T-helper 1 cell (primary cell): ENCODE data around the gene SMAD6.
"Not testable (repeated sequence)": the region's sequence is repeated elsewhere in the genome, so short reads cannot be mapped to it uniquely, and the experiment has no call there.

Experiments
- DNase-seq, 5 donors: peaks; one replicate each; pipeline ENCODE4 v3.0.0-alpha.2; 2012 to 2020

The SMAD6 gene

DNA sequence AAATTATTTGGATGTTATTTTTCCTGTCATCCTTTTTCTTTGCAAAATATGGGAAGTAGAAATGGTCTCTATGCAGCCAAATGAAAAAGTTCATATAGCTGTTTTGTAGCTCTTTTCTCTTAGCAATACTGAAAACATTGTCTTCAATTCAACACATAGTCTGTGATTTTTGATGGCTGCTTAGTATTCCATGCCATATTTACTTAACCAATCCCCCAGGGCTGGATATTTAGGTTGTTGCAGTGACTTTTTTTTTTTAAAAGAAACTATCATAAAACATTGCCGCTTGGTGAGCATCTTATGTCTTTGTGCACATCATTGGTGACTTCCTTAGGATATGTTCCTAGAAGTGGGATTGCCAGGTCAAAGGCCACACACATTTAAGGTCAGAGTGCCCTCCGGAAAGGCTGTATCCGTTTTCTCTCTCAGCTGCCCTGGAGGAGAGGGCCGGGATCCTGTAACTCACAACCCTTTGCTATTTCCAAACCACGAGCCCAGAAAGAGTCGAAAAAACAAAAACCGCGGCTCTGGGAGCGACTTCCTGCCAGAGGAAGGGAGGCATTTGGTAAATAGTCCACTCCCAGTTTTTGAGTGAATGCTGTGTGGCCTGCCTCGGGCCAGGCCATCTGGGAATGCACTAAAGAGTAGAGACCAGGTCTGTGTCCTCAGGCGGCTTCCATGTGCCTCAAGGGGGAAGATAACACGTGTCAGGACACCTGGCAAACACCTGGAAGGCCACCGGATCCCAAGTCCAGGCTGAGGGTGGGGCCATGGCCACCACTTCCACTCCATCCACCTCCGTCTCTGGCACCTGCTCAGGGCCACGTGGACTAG is 41.9 kb downstream of the SMAD6 start:
- no peak for DNase-seq

- no peak for DNase-seq
These were observed 42.7 kb downstream of the SMAD6 start for GRCh38 chr15:66744610-66745279.

GRCh38 chr15:66745530-66746230 is 43.6 kb downstream of the SMAD6 start:
- no peak for DNase-seq

- DNase-seq: no peak
These were observed 44.2 kb downstream of the SMAD6 start for GRCh38 chr15:66746231-66746605.

DNA sequence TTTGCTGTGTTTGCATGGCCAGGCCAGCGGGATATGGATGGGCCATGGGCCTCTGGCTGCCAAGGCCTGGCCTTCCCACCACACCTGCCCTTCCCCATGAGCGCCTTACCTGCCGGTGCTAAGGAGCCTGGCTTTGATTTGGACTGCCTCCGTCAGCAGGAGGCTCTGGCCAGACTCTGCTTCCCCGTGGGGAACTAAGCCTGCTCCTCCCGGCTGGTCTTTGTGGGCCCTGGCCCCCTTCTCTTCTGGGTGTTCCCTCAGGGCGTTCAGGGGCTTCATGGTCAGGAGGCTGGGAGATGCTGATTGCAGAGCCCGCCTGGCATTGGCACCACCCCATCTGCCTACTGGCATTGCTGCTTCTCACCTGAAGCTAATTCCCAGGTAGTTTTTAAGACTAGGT is 45.2 kb downstream of the SMAD6 start:
- no peak for DNase-seq

- no peak for DNase-seq
These were observed 46.1 kb downstream of the SMAD6 start for GRCh38 chr15:66747886-66748707.

GRCh38 chr15:66748708-66749035 is 46.6 kb downstream of the SMAD6 start:
- DNase-seq: no peak

DNA sequence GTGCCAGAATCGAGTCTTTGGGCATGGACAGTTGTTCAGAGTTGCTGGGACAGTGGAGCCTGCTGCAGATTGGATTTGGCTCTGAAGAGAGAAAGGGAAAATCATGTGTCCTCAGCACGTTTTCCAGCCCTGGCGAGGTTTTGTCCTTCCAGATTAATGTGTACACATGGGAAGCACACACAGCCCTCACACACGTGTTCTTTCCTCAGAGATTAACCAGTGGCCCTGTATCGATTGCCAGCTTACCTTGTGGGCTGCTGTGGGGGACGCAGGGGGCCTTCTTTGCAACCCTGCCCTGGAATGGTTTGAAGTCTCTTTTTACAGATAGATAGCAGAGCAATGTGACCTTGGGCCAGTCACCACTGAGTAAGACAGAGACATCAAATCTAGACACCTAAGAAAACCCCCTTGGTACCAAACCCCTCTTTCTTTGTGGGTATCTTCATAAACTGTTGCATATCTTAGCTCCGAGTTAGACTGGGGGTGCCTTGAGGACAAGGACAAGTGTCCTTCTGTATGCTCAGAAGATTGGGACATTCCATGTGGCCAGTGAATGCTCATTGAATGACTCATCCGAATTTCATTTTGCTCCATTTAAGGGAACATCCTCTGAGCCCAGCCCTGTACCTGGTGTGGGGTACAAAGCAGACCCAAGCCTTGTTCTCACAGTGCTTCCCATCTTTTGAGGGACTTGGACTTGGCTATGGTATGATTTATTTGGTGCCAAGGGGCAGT is 48.0 kb downstream of the SMAD6 start:
- no peak for DNase-seq

DNA sequence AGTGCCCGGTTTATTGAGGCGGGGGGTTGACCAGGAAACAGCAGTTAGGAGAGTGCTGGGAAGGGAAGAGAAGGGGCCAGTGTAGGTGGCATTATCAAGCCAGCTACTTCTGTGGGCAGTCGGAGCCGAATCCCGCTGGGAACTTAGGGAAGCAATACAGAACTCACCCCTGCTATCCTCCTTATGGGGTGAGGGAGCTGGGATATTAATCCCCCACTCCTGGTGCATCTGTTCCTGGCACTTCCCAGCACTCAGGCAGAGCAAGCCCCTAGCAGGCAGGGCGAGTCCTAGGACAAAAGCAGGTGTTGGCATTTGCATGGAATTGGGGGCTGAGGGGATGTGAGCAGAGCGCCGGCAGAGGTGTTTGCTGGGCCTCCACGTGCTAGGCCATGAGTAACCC is 48.6 kb downstream of the SMAD6 start:
- no peak for DNase-seq

GRCh38 chr15:66751579-66751978 is 49.5 kb downstream of the SMAD6 start:
- no peak for DNase-seq

- DNase-seq: no peak
These were observed 50.0 kb downstream of the SMAD6 start for GRCh38 chr15:66752078-66752477.

DNA sequence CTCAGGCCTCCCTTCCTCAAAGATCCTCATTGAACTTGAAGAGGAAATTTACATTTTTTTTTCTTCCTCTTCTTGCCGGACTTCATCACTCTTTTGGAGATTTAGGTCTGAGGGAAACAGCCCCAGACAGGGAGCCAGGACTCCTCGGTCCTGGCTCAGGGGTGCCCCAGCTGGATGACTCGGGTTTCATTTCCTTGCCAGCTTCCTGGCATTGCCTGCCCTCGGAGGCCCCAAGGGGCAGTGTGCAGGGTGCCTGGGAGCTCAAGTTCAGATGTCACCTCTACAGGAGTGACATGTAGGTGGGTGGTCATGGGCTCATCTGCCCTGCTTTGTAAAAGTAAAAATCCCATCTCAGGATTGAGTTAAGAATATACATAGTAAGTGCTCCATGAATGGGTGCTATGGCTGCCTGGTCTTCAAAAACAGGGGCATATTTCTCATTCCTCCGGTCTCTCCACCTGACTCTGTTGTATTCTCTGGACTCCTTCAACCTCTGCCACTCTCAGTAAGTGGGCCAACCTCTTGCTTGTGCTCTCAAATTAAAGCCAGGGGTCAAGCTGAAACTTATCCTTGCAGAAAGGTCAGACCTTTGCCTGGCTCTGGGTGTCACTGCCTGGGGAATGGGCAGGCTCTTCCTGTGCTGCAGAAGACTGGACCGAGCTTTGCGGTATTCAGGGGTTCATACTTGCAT is 51.8 kb downstream of the SMAD6 start:
- DNase-seq: no peak

- no peak for DNase-seq
These were observed 52.8 kb downstream of the SMAD6 start for GRCh38 chr15:66754789-66755188.

DNA sequence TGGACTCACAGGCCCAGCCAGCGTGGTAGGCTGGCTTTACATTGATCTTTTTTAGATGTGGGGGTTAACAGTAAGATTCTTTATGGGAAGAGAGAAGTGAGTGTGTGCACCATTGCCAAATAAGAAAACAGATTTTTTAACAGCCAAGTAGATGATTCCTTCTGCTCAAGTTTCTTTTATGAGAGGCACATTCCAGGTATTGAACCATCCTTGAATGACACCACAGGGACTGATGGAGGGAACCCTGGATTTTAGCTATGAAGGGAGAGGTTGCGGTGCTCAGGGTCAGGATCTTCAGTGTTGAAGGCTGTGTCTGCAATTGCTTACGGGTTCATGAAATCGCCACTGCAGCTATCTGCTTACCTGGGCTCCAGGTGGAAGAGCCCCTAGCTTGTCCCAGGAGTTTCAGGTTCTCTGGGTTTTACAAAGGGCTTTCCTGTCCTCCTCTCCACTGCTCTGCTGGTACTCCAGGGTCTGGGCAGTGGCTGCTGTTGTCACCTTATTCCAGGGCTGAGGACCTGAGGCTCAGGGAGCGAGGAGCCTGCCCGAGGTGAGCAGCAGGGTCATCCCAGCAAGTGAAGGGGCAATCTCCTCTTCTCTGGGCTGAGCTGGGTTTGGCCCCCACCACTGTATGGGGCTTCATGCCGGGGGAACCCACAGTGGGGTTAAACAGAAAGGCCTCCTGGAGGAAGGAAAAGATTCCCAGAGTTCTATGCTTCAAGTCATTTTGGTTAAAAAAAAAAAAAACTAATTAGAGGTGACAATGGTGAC is 53.4 kb downstream of the SMAD6 start:
- no peak for DNase-seq

DNA sequence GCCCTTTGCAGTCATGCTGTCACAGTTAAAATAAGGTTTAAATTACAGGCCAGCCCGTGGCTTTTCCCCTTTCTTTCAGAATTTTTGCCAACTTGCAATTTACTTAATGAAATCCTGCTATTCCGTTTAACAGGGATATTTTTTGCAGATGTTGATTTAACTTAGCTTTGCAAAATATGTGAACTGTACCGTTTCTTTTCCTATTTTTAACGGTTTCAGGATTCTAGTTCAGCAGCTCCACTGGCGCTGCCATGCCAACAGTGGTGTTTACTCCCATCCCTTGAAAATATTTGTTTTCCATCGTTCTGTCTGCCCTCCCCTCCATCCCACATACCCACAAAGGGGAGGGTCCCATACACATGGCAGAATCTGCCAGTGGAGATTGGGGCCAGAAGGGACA is 54.3 kb downstream of the SMAD6 start:
- no peak for DNase-seq

GRCh38 chr15:66757030-66757429 is 55.0 kb downstream of the SMAD6 start:
- no peak for DNase-seq

GRCh38 chr15:66757521-66757920 is 55.5 kb downstream of the SMAD6 start:
- DNase-seq: no peak

GRCh38 chr15:66758217-66758616 is 56.2 kb downstream of the SMAD6 start:
- not testable (repeated sequence) for DNase-seq

DNA sequence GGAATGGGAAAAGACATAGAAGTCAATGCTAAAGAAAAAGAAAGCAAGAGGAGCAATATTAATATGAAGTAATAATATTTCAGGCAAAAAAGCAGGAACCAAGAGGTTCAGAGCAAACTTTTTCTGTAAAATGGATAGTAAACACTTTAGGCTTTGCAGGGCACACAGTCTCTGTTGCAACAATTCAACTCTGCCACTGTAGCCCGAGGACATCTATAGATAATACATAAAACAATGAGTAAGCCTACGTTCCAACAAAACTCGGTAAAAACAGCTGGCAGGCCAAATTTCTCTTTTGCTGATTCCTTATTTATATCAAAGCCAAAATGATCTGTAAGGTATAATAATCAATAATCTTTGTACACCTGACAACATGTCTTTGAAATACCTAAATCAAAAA is 56.8 kb downstream of the SMAD6 start:
- no peak for DNase-seq

DNA sequence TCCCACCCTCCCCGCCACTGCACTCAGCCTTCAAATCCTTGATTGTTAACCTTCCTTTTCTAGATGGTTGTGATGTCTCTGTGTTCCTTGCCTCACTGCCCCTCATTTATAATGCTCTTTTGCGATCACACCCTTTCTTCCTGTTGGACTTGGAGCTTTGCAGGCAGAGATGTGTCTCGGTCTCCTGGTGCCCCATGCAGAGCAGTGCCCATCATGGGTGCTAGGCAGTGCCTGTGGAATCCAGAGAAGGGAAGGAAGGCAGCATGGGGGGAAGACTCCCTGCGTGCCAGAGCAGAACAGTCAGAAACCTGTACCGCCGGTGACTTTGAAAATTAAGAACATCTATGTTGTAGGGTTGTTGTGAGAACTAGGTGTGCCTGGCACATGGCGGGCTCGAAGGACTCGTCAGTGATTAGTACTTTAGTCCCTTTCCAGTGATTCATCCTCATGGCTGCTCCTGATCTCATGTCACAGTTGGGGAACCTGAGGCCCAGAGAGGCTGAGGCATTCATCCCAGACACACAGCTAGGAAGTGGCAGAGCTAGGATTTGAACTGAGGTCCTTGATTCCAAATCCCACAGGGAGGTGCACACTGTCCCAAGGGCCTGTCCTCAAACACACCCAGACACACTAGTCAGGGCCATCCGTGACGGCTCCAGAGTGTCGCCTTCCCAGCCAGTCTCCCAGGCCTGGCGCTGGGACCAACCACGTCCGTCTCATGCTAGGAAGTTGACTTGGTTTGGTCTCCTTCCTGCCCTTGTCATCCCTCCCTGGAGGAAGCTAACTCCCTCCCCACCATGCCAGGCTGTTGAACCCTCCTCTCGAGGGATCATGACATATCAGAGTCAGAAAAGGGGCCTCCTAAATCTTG is 58.3 kb downstream of the SMAD6 start:
- DNase-seq: no peak
